NCI-H1105 (cell line): ENCODE data around the gene DDAH1.

Experiments
- DNase-seq: peaks from one replicate; lab custom pipeline; 2025; lab: John Stamatoyannopoulos, UW

Gene DDAH1

DNA sequence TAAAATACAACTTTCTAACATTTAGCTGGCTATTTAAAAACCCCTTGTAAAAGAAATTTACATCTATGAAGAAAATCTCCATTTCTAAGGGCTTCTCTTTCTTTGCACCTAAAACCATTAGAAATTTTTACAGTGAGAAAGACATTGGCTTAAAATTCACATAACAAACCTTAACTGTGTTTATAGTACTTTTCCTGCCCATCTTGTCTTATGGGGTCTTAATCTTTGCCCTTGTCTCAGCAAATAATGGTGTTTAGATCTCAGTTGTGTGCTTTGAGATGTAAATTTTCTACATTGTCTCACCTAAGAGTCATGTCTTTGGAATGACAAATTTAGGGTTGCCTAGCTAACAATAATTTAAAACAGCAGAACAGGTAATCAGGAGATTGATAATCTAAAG, 71.5 kb downstream of the DDAH1 start:
- DNase-seq = no peak

DNA sequence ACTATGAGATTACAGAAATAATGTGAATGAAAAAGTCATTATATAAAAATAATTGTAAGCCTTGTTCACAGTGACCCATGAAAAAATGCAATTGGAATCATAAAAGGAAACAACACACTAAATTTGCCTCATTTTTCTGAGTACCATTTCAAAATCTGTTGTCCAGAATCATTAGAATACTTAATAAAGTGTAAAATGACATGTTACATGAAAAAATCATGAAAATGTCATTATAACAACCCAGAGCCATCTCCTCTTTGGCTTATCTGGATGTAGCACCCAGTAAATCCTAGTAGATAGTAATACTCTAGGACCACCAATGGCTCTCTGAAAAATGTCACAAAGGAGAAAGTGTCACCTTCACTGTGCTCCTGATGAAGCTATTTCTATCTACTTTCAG, 76.5 kb downstream of the DDAH1 start:
- DNase-seq = no peak

DNA sequence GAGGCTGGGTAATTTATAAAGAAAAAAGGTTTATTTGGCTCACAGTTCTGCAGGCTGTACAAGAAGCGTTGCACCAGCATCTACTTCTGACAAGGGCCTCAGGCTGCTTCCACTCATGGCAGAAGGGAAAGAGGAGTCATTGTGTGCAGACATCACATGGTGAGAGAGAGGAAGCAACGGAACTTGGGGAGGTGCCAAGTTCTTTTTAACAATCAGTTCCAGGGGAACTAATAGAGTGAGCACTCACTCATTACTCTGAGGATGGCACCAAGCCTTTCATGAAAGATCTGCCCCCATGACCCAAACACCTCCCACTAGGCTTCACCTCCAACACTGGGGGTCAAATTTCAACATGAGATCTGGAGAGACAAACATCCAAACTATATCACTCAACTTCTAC, 77.2 kb downstream of the DDAH1 start:
- no peak for DNase-seq

DNA sequence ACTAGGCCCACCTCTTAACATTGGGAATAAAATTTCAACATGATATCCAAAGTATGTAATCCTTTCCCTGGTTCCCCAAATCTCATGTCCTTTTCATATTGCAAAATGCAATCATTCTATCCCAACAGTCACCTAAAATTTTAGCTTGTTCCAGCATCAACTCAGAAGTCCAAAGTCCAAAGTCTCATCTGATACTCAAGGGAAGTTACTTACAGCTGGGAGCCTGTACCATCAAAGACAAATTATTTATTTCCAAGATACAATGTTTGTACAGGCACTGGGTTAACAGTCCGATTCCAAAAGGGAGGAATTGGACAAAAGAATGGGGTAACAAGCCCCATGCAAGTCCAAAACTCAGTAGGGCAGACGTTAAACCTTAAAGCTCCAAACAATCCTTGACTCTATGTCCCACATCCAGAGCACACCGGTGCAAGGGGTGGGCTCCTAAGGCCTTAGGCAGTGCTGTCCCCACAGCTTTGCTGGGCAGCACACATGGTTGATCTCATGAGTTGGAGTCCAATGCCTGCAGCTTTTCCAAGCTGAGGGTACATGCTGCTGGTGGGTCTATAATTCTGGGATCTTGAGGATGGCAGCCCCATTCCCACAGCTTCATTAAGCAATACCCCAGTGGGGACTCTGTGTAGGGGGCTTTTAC, 78.8 kb downstream of the DDAH1 start:
- no peak for DNase-seq

DNA sequence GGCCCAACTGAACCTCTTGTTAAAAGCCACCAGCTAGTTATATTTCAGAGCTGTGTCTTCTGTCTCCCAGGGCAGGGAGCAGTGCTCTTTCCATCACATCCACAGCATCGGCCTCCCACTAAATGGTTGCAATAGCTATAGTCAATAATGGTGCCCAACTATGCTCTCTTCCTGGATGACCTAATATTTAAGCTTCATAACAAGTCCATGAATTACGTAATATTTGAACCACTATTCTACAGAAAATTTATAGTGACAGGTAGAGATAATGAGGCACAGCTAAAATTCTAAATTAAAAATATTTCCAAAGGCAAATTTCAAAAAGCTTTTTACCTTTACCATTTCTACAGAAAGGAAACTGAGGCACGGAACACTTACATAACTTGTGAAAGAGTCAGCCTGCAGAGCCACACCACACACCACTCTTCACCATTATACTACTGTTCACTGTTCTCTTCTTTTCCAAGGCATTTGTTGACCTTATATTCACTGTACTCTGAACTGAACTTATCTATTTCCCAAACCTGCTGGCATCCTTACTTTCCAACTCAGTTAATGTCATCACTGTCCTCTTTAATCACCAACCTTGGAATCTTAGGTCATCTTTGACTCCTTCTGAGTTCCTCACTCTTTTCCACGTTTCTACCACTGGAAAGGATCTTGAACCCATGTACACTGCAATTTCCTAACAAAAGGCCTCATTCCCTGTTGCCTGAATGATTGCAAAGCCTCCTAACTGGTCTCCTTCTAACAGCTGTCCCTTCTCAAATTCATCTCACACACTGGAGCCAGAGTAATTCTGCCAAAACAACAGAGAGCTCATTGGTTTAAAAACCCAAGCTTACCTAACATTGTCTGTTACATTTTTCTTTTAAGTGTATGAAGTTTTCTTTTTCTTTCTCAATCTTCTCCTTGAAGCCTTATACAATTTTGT, 85.5 kb downstream of the DDAH1 start:
- no peak for DNase-seq

DNA sequence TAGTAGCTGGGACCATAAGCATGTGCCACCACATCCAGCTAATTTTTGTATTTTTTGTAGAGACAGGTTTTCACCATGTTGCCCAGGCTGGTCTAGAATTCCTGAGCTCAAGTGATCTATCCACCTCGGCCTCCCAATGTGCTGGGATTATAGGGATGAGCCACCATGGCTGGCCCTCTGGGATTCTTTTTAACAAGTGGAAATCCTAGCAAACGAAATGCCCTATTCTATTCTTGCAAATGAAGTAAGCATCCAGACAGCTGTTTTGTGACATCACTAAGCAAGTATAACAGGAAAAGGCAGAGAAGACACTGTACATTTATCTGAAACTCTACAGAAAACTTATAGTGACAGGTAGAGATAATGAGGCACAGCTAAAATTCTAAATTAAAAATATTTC, 86.4 kb downstream of the DDAH1 start:
- DNase-seq = no peak

DNA sequence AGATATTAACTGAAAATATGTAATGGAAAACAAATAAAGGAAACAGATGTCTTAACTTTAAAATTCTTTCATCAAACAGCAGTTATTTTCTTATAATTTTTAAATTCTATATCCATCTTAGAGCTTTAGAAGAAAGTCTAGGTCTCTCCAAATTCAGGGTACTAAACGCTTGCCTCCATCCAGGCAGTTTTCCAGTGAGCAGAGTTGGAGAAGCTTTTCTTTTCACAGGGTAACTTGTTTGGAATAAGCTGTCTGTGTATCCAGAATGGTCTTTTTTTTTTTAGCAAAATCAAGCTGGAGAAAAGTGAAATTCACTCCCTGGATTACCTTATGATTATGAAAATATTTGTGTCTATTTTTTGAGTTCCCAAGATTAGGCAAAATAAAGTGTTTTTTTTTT, 88.6 kb downstream of the DDAH1 start:
- DNase-seq = no peak

DNA sequence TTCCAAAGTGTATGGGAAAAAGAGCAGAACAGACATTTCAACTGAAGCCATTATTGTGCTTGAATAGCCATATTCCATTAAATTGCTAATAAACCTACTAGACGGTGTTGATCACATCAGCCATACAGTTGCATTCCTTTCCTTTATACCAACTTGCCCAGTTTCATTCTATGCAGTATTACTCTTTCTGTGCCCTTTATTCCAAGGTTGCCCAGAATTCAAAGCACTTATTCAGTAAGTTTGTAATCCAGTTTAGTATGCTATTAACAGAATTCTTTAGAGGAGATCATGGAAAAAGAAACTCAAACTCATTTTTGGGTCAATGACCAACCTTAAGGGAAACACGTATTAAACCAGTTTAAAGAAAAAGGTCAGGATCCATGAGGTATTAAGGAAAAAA, 89.5 kb downstream of the DDAH1 start:
- no peak for DNase-seq

DNA sequence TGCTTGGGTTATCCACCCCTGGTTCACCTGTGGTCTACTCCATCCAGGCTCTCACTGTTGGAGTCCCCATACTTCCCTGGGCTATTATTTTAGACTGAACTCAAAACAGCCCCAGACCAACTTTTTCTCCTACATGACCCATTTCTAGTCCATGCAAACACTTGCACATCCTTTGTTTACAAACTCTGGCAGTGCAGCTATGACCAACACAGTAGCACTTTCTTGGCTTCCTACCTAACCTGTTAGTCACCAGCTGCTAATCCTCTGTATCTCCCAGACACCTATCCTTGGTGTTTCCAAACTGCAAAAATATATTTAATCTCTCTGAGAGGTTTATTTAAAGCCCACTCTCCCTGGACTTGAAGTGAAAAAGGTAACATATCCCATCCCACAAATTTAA, 90.8 kb downstream of the DDAH1 start:
- no peak for DNase-seq

DNA sequence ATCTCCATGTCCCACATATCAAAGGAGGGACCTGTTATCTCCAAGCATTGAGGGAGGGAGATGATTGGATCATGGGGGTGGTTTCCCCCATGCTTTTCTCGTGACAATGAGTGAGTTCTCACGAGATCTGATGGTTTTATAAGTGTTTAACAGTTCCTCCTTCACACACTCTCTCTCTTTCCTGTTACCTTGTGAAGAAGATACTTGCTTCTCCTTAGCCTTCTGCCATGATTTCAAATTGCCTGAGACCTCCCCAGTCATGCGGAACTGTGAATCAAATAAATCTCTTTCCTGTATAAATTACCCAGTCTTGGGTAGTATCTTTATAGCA, 91.6 kb downstream of the DDAH1 start:
- DNase-seq = no peak

DNA sequence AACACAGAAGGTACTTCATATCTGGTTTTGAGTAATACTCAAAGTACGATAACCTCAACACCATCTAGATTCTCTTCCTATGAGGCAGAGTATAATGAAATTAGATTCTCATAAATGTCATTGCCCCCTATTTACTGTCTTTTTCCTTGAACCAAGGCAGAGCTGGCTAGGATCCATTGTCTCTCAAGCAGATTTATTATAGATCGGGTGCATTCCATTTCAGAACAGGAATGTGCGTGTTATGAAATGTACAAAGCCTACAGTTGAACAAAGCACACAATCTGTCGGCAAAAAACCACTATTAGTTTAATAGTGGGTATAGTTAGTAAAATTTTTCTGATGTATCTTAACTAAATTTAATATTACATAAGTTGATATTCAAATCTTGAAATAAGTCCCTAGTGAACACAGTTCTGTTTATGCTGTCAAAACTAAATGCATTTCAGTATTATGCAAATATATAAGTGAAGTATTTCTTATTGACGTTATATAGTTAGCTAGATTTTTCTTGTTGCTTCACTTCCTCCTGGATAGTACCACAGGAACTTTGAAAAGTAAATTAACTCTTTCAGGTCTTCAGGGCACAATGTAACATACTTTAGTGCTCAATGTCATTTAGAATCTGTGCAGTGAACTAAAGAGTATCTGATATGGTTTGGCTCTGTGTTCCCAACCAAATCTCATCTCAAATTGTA, 92.1 kb downstream of the DDAH1 start:
- no peak for DNase-seq

DNA sequence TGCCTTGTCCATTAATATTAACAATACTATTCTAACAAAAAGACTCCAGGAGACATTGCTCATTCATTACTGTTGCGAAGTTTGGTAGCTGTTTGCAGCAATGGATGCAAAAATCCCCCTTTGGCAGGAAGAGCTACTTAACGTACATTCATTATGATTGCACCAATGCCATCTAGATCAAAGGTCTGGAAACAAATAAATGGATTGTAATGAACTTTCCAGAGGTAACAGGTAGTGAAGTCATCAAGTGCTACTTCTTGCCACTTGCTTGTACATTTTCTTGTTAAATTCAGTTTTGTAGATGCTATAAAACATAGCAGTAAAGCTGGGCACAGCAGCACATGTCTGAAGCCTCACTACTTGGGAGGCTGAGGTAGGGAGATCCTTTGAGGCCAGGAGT, 93.9 kb downstream of the DDAH1 start:
- DNase-seq = no peak

DNA sequence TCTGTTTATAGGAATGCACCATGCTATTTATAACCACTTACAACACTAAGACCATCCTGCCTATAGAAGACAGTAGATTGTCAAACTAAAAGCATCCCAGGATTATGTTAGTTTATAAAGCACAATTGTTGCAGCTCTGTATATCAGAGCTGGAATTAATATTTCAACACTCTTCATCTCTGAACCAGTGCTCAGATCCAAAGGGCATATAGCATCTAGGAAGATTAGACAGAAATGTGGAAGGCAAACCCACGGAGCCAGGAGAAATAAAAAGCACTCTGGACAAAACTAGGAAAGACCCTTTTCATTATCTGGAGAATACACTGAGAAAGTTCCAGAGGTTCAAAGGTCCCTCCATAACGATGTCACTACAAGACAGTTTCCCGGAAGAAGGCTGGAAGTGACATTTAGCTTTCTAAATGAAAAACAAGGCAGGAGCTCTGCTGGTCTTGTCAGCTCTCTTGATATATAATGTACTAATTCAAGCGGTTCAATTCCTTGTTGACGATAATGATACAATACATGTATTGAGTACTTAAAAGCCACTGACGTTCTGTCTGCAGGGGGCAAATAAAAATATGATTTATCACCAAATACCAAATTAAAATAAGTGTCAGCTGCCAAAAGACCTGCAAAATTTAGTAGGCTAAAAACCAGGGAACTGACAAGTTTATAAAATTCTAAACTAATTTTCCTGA, 96.7 kb downstream of the DDAH1 start:
- no peak for DNase-seq

DNA sequence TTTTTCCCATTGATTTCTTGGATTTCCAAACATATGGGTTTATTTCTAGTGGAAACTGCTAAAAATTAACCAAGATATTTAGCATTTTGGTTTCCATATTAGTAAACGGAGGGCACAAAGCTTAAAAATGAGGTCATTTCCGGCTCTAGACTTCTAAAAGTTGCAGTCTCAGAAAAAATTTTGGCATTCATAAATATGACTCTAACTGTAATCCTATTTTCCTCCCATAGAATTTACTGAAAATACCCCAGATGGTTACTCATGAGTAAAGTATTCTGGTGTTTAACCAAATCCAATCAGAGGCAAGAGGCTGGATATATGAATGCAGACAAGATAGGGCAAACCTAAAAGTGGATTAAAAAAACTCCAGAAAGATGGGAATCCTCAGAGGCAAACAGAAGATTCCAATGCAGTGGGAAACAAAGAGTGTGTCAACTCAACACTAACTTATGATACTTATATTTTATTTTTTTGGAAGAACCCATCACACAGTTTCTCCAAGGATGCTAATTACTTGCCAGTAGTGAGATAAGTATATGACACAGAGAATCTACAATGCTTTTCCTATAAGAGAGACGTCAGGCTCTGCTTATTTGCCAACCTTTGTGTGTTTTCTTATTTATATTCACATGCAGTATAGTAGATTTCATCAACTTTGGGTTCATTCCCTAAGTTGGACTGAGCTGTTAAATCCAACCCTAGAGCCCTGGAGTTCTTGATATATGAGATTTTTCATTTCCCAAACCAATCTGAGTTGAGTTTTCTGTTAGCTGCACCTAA, 98.4 kb downstream of the DDAH1 start:
- no peak for DNase-seq

DNA sequence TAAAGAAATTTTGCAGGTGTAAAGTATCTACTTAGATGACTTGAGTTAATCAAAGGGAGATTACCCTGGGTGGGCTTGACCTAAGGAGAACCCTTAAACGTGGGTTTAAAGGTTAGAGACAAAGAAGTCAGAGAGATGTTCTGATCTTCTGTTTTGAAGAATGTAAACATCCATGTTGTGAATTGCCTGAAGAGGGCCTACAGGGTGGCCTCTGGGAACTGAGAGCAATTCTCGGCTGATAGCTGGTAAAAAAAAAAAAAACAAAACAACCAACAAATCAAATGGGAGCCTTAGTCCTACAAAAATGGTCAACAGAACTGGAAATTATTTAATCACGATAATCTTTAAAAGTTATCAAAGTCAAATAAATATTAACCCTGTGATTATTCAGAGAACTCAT, 99.1 kb downstream of the DDAH1 start:
- DNase-seq = no peak

DNA sequence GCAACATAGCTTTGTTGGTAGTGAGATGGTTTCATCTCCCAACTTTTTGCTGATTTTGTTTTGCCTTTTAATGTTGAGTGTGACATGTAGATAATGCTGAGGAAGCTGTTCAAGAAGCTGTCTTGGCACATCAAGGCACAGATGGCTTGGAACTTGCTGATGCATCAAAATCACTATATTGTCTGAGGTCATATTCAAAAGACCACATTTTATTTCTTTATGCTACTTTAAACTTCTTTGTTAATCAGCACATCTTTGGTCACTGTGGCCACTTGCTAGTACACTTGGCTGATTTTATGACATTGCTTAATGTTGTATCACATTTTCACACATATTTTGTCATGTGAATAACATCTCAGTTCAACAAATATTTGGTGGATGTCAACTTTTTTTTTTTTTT, 101.4 kb downstream of the DDAH1 start:
- DNase-seq = no peak

DNA sequence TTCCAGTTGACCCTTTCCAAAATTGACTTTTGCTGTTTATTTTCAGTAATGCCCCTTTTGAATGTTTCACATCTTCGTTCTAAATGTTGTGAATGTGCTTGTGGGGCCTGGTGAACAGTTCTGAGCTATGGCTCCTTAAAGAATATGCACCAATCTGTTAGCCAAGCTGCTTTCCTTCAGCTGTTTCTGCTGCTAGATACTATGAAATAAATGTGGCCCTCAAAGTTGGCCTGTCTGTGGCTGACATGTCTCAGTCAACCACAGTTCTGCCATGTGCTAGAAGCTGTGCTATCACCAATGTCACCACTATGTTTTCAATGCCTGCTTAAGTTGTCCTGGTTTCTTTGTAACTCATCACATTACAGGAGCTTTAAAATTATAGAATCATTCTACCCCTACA, 101.9 kb downstream of the DDAH1 start:
- no peak for DNase-seq

DNA sequence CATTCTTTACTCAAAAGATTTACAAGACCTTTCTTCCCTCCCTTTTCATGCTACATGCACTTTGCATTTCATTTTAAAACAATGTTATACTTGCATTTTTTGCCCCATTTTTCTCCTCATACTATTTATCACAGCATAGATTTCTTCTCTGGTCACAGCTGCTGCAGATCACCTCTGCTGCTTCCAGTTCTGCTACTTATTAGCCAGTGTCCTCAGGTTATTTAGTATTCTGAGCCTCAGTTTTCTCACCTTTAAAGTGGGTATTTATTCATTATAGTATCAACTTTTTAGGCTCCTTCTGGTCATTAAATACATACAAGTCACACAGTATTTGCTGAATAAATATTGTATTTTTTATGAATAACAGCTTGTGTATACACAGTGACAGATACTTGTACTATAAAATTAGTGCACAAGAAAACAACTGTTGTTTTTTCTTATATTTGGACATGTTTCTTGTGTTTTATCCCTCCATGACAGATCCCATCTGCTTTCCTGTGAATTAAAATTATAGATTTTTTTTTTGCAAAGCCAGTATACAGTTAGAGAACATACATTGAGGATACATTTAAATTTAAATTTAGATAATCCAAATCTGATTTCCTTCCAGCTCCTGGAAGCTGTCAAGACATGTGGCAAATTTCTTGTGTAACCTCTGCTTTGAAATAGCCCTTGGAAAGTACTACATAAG, 103.2 kb downstream of the DDAH1 start:
- DNase-seq = no peak

DNA sequence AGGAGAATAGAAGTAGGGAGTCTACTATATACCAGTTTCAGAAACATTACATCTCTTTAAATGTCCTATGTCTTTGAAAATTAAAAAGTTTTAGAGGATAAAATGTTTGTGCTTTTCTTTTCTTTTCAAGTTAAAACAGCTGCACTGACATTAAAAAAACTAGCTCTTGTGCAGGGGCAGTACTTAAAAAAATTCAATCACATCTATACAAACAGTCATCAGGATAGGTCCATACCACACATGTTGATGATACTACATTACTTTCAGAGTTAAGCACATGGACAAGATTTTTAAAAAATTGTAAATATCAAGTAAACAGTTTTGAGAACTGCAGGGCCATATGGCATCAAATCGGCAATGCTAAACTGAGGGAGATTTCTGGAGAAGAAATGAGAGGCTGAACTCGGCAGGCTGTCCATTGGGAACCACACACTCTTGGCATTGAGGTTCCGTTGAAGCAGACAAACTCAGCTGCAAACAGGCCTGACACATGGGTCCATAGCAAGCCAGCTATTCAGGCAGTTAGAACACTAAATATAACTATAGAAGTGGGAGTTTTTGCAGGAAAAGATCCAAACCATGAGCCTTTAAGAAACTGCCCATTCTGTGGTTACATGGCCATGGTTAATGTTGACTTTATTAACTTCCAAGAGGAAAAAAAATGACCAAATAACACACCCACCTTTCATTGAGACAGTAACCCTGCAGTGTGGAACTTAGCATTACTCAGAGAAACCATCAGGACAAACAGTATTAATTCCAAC, 104.0 kb downstream of the DDAH1 start:
- no peak for DNase-seq
